ENCODE results near the gene EXOC3L4. TPM values are rescaled to one million over a fixed set of nuclear protein-coding genes. Genes with fewer than 3 reads are reported as not detected.
"Not testable (repeated sequence)": the region's sequence is repeated elsewhere in the genome, so short reads cannot be mapped to it uniquely, and the experiment has no call there.

The EXOC3L4 gene
- total RNA-seq, 1 experiment from 2014 or later = 1.7 TPM

GRCh38 chr14:103115845-103116572, 21.5 kb downstream of the EXOC3L4 start:
- peaks cover 70% of the 10 kb centered on the region for H3K4me1 ChIP-seq (replicated peaks; ENCODE audit: insufficient read depth)
- intact Hi-C loops (cut with micrococcal nuclease; ENCODE audit: unreplicated experiment) = no loop called here
- H3K9me3 ChIP-seq (ENCODE audit: insufficient read depth, low read depth) = no peaks in the 10 kb centered on the region
- H4K20me1 ChIP-seq (ENCODE audit: insufficient read depth) = no peaks in the 10 kb centered on the region
- H3K27ac ChIP-seq = peak overlapping the region; percentile 7
- H3K27me3 ChIP-seq (ENCODE audit: insufficient read depth, low read depth) = no peaks in the 10 kb centered on the region
- H3K4me3 ChIP-seq = no peak overlapping the region
- no peak overlapping the region for H2AFZ ChIP-seq
- H3K79me2 ChIP-seq (ENCODE audit: low read depth) = no peaks in the 10 kb centered on the region
- peak in 1 of 2 experiments; percentile 87 for DNase-seq
- no peaks in the 10 kb centered on the region for H3K9me2 ChIP-seq (ENCODE audit: insufficient read depth)
- ChIA-PET CTCF (interaction anchor here (0.6 to 1.0 kb wide), 2 partner anchors 11 to 36 kb away, joined by 3 read pairs; no protein-coding TSS in a partner anchor), POLR2A (ENCODE audit: unreplicated experiment) (interaction anchor here (0.7 kb wide), 1 partner anchor 589 kb away, joined by 6 read pairs; no protein-coding TSS in a partner anchor)
- TSS peak; percentile 83 for BruUV-seq (replicated peaks)
- peaks cover 63% of the 10 kb centered on the region for H3F3A ChIP-seq (ENCODE audit: insufficient read depth, low read depth)
- peak overlapping the region; percentile 22 for H3K4me2 ChIP-seq
- no peaks in the 10 kb centered on the region for H3K36me3 ChIP-seq (ENCODE audit: low read depth)
- TF ChIP-seq EZH2 (IDR thresholded peaks at IDR 0.05; ENCODE audit: low read depth) (no peak), CTCF (conservative IDR thresholded peaks at IDR 0.05) (no peak)

GRCh38 chr14:103116636-103117035, 22.1 kb downstream of the EXOC3L4 start:
- ChIA-PET CTCF (interaction anchor here (0.6 to 1.0 kb wide), 2 partner anchors 11 to 35 kb away, joined by 3 read pairs; no protein-coding TSS in a partner anchor), POLR2A (ENCODE audit: unreplicated experiment) (interaction anchor here (0.7 kb wide), 1 partner anchor 589 kb away, joined by 6 read pairs; no protein-coding TSS in a partner anchor)
- no TSS peak for BruUV-seq (replicated peaks)
- no peaks in the 10 kb centered on the region for H4K20me1 ChIP-seq (ENCODE audit: insufficient read depth)
- intact Hi-C loops (cut with micrococcal nuclease; ENCODE audit: unreplicated experiment) = no loop called here
- H2AFZ ChIP-seq = no peak overlapping the region
- peaks cover 70% of the 10 kb centered on the region for H3K4me1 ChIP-seq (replicated peaks; ENCODE audit: insufficient read depth)
- no peaks in the 10 kb centered on the region for H3K27me3 ChIP-seq (ENCODE audit: insufficient read depth, low read depth)
- H3K27ac ChIP-seq = peak overlapping the region; percentile 7
- H3K79me2 ChIP-seq (ENCODE audit: low read depth) = no peaks in the 10 kb centered on the region
- H3K4me2 ChIP-seq = peak overlapping the region; percentile 22; the same call in 1 of the 2 replicates
- H3K9me3 ChIP-seq (ENCODE audit: insufficient read depth, low read depth) = no peaks in the 10 kb centered on the region
- TF ChIP-seq CTCF (conservative IDR thresholded peaks at IDR 0.05) (no peak), EZH2 (IDR thresholded peaks at IDR 0.05; ENCODE audit: low read depth) (no peak)
- DNase-seq = peak; percentile 79 to 100
- H3K36me3 ChIP-seq (ENCODE audit: low read depth) = no peaks in the 10 kb centered on the region
- H3K4me3 ChIP-seq = no peak overlapping the region
- H3F3A ChIP-seq (ENCODE audit: insufficient read depth, low read depth) = peaks cover 63% of the 10 kb centered on the region
- H3K9me2 ChIP-seq (ENCODE audit: insufficient read depth) = no peaks in the 10 kb centered on the region

- H3K27ac ChIP-seq; H2AFZ ChIP-seq; BruUV-seq (replicated peaks); H4K20me1 ChIP-seq (ENCODE audit: insufficient read depth); POLR2A ChIA-PET (ENCODE audit: unreplicated experiment); H3K9me3 ChIP-seq (ENCODE audit: insufficient read depth, low read depth); H3K9me2 ChIP-seq (ENCODE audit: insufficient read depth); H3K4me3 ChIP-seq; DNase-seq; H3K36me3 ChIP-seq (ENCODE audit: low read depth); H3K27me3 ChIP-seq (ENCODE audit: insufficient read depth, low read depth); H3K79me2 ChIP-seq (ENCODE audit: low read depth); intact Hi-C loops (cut with micrococcal nuclease; ENCODE audit: unreplicated experiment); H3K4me2 ChIP-seq; CTCF ChIA-PET: not testable (repeated sequence)
- H3F3A ChIP-seq (ENCODE audit: insufficient read depth, low read depth) = peaks cover 59% of the 10 kb centered on the region
- peaks cover 70% of the 10 kb centered on the region for H3K4me1 ChIP-seq (replicated peaks; ENCODE audit: insufficient read depth)
Measured at GRCh38 chr14:103117499-103117898, 23.0 kb downstream of the EXOC3L4 start.
